Measurements from ENCODE around the gene PDP2. TPM values are rescaled to one million over a fixed set of nuclear protein-coding genes. Genes with fewer than 3 reads are reported as not detected.
"Not testable (repeated sequence)": the region's sequence is repeated elsewhere in the genome, so short reads cannot be mapped to it uniquely, and the experiment has no call there.

Gene PDP2
- total RNA-seq, 1 donor: 6.2 TPM

- H3K4me3 ChIP-seq (ENCODE audit: low read depth, low read length): no peak overlapping the region
- TF ChIP-seq, protein P1, sequence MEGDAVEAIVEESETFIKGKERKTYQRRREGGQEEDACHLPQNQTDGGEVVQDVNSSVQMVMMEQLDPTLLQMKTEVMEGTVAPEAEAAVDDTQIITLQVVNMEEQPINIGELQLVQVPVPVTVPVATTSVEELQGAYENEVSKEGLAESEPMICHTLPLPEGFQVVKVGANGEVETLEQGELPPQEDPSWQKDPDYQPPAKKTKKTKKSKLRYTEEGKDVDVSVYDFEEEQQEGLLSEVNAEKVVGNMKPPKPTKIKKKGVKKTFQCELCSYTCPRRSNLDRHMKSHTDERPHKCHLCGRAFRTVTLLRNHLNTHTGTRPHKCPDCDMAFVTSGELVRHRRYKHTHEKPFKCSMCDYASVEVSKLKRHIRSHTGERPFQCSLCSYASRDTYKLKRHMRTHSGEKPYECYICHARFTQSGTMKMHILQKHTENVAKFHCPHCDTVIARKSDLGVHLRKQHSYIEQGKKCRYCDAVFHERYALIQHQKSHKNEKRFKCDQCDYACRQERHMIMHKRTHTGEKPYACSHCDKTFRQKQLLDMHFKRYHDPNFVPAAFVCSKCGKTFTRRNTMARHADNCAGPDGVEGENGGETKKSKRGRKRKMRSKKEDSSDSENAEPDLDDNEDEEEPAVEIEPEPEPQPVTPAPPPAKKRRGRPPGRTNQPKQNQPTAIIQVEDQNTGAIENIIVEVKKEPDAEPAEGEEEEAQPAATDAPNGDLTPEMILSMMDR (IDR thresholded peaks at IDR 0.05; ENCODE audit: insufficient read depth, low read length): no peak
Measured at GRCh38 chr16:66895999-66896398, 15.7 kb downstream of the PDP2 start.

GRCh38 chr16:66896682-66897081 lies 16.4 kb downstream of the PDP2 start:
- DNase-seq (ENCODE audit: low read depth); H3K4me3 ChIP-seq (ENCODE audit: low read depth, low read length): not testable (repeated sequence)

More at GRCh38 chr16:66895999-66896398, 15.7 kb downstream of the PDP2 start:
- DNase-seq (ENCODE audit: low read depth): no peak

DNA sequence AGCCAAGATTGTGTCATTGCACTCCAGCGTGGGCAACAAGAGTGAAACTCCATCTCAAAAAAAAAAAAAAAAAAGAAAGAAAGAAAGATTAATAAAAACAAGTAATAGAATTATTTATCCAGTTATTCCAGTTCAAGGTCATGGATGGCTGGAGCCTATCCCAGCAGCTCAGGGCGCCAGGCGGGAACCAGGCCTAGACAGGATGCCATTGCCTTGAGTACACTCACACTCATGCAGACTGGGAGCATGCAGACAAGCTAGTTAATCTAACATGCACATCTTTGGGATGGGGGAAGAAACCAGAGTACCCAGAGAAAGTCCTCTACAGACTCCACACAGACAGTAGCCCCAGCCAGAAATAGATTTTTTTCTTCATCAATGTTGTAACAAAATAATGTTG lies 17.9 kb downstream of the PDP2 start:
- TF ChIP-seq, protein P1 (IDR thresholded peaks at IDR 0.05; ENCODE audit: insufficient read depth, low read length): no peak
- DNase-seq (ENCODE audit: low read depth): peak; percentile 78
- no peak overlapping the region for H3K4me3 ChIP-seq (ENCODE audit: low read depth, low read length)

GRCh38 chr16:66898933-66899309 lies 18.6 kb downstream of the PDP2 start:
- TF ChIP-seq, protein P1 (IDR thresholded peaks at IDR 0.05; ENCODE audit: insufficient read depth, low read length): no peak
- no peak for DNase-seq (ENCODE audit: low read depth)
- no peak overlapping the region for H3K4me3 ChIP-seq (ENCODE audit: low read depth, low read length)

- peak; percentile 78 for DNase-seq (ENCODE audit: low read depth)
- no peak overlapping the region for H3K4me3 ChIP-seq (ENCODE audit: low read depth, low read length)
- TF ChIP-seq, protein P1 (IDR thresholded peaks at IDR 0.05; ENCODE audit: insufficient read depth, low read length): no peak
Measured at GRCh38 chr16:66899310-66899944, 19.1 kb downstream of the PDP2 start.

- DNase-seq (ENCODE audit: low read depth): peak; percentile 78
- TF ChIP-seq, protein P1 (IDR thresholded peaks at IDR 0.05; ENCODE audit: insufficient read depth, low read length): no peak
- H3K4me3 ChIP-seq (ENCODE audit: low read depth, low read length): no peak overlapping the region
Measured at GRCh38 chr16:66899945-66900710, 19.8 kb downstream of the PDP2 start.

- TF ChIP-seq, protein P1 (IDR thresholded peaks at IDR 0.05; ENCODE audit: insufficient read depth, low read length): no peak
- H3K4me3 ChIP-seq (ENCODE audit: low read depth, low read length): no peak overlapping the region
- DNase-seq (ENCODE audit: low read depth): peak; percentile 55
Measured at GRCh38 chr16:66900721-66901441, 20.6 kb downstream of the PDP2 start.
